Measurements from ENCODE around the gene ARAP2. TPM values are rescaled to one million over a fixed set of nuclear protein-coding genes. Genes with fewer than 3 reads are reported as not detected.

Gene ARAP2
- total RNA-seq, 2 experiments from 2014 or later, result 6.9 to 8.6 TPM

- DNase-seq (ENCODE audit: low spot score), result no peak
- POLR2A ChIA-PET, result interaction anchor here (0.7 to 1.1 kb wide), 2 partner anchors 9 to 64 kb away, joined by 3 to 4 read pairs; no protein-coding TSS in a partner anchor
- no TSS peak for BruUV-seq (replicated peaks)
These were observed 33.2 kb upstream of the ARAP2 start for GRCh38 chr4:36277533-36277932.

DNA sequence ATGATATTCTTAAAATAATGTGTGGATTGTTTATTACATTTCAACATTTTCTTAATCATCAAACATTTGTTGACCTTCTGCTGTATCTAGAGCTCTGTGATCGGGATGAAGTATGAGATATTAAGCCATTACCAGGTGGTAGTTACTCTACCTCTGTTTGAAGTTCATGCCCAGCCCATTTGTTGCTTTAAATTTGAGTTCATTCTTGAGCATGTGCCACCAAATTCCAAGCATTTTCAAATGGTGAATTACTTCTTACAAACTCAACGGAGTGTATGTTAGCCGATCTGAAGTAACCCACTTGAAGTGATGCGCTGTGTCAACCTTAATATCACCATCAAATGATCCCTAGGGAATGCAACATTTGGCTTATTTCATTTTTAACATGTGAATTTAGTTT, 29.8 kb upstream of the ARAP2 start:
- H3K4me1 ChIP-seq (ENCODE audit: insufficient read depth, low read length, poor library complexity, severe bottlenecking), result no peaks in the 10 kb centered on the region
- no peak for TF ChIP-seq EZH2phosphoT487 (IDR thresholded peaks at IDR 0.05; ENCODE audit: borderline replicate concordance, low read depth, low read length)
- TF ChIP-seq CTCF (conservative IDR thresholded peaks at IDR 0.05; ENCODE audit: low read length), result no peak
- H2AFZ ChIP-seq (ENCODE audit: low read length), result no peak overlapping the region
- no peak for DNase-seq (ENCODE audit: low spot score)
- no peaks in the 10 kb centered on the region for H3K9me3 ChIP-seq (ENCODE audit: low read length)
- ChIA-PET CTCF (ENCODE audit: unreplicated experiment) (no interaction called here), POLR2A (no interaction called here)
- no peak overlapping the region for H3K27ac ChIP-seq (ENCODE audit: low read depth, low read length, poor library complexity, severe bottlenecking)
- no peak overlapping the region for H3K4me3 ChIP-seq (ENCODE audit: low read depth, low read length, poor library complexity, severe bottlenecking)
- BruUV-seq (replicated peaks), result no TSS peak
- intact Hi-C loops (cut with micrococcal nuclease; ENCODE audit: unreplicated experiment), result no loop called here
- no peak overlapping the region for H3K4me2 ChIP-seq (ENCODE audit: low read length)
- no peaks in the 10 kb centered on the region for H4K20me1 ChIP-seq (ENCODE audit: insufficient read depth, low read length)
- no peaks in the 10 kb centered on the region for H3K79me2 ChIP-seq (ENCODE audit: insufficient read depth, low read depth, low read length)
- no peaks in the 10 kb centered on the region for H3K9me2 ChIP-seq (ENCODE audit: insufficient read depth, low read length)
- H3K36me3 ChIP-seq (ENCODE audit: insufficient read depth, low read length), result no peaks in the 10 kb centered on the region

More at GRCh38 chr4:36277533-36277932, 33.2 kb upstream of the ARAP2 start:
- no peaks in the 10 kb centered on the region for H4K20me1 ChIP-seq (ENCODE audit: insufficient read depth, low read length)
- H3K4me1 ChIP-seq (ENCODE audit: insufficient read depth, low read length, poor library complexity, severe bottlenecking), result no peaks in the 10 kb centered on the region
- no peak overlapping the region for H3K4me3 ChIP-seq (ENCODE audit: low read depth, low read length, poor library complexity, severe bottlenecking)
- no peaks in the 10 kb centered on the region for H3K36me3 ChIP-seq (ENCODE audit: insufficient read depth, low read length)
- no peaks in the 10 kb centered on the region for H3K79me2 ChIP-seq (ENCODE audit: insufficient read depth, low read depth, low read length)
- no peaks in the 10 kb centered on the region for H3K9me2 ChIP-seq (ENCODE audit: insufficient read depth, low read length)
- intact Hi-C loops (cut with micrococcal nuclease; ENCODE audit: unreplicated experiment), result no loop called here
- no peak overlapping the region for H2AFZ ChIP-seq (ENCODE audit: low read length)
- no peak overlapping the region for H3K27ac ChIP-seq (ENCODE audit: low read depth, low read length, poor library complexity, severe bottlenecking)
- CTCF ChIA-PET (ENCODE audit: unreplicated experiment), result no interaction called here
- no peaks in the 10 kb centered on the region for H3K9me3 ChIP-seq (ENCODE audit: low read length)
- no peak overlapping the region for H3K4me2 ChIP-seq (ENCODE audit: low read length)
- TF ChIP-seq EZH2phosphoT487 (IDR thresholded peaks at IDR 0.05; ENCODE audit: borderline replicate concordance, low read depth, low read length), result no peak
- TF ChIP-seq CTCF (conservative IDR thresholded peaks at IDR 0.05; ENCODE audit: low read length), result no peak

GRCh38 chr4:36273276-36273675, 29.0 kb upstream of the ARAP2 start:
- H3K79me2 ChIP-seq (ENCODE audit: insufficient read depth, low read depth, low read length), result no peaks in the 10 kb centered on the region
- no peaks in the 10 kb centered on the region for H3K9me3 ChIP-seq (ENCODE audit: low read length)
- no TSS peak for BruUV-seq (replicated peaks)
- H3K4me1 ChIP-seq (ENCODE audit: insufficient read depth, low read length, poor library complexity, severe bottlenecking), result no peaks in the 10 kb centered on the region
- ChIA-PET CTCF (ENCODE audit: unreplicated experiment) (no interaction called here), POLR2A (no interaction called here)
- intact Hi-C loops (cut with micrococcal nuclease; ENCODE audit: unreplicated experiment), result no loop called here
- no peak overlapping the region for H3K27ac ChIP-seq (ENCODE audit: low read depth, low read length, poor library complexity, severe bottlenecking)
- no peaks in the 10 kb centered on the region for H3K9me2 ChIP-seq (ENCODE audit: insufficient read depth, low read length)
- TF ChIP-seq CTCF (conservative IDR thresholded peaks at IDR 0.05; ENCODE audit: low read length) (no peak), EZH2phosphoT487 (IDR thresholded peaks at IDR 0.05; ENCODE audit: borderline replicate concordance, low read depth, low read length) (no peak)
- no peak overlapping the region for H2AFZ ChIP-seq (ENCODE audit: low read length)
- H4K20me1 ChIP-seq (ENCODE audit: insufficient read depth, low read length), result no peaks in the 10 kb centered on the region
- no peaks in the 10 kb centered on the region for H3K36me3 ChIP-seq (ENCODE audit: insufficient read depth, low read length)
- H3K4me3 ChIP-seq (ENCODE audit: low read depth, low read length, poor library complexity, severe bottlenecking), result no peak overlapping the region
- no peak for DNase-seq (ENCODE audit: low spot score)
- H3K4me2 ChIP-seq (ENCODE audit: low read length), result no peak overlapping the region
